Rectal smooth muscle tissue (tissue), 1 donor: ENCODE results near the gene AARSD1.
"Not testable (repeated sequence)": the region's sequence is repeated elsewhere in the genome, so short reads cannot be mapped to it uniquely, and the experiment has no call there.

Experiments
- H3K27ac ChIP-seq: one replicate; pipeline ENCODE4 v1.7.0; 2013; ENCODE audit warnings: low read depth, low read length, inconsistent platforms
- H3K27me3 ChIP-seq: one replicate; pipeline ENCODE4 v1.7.0; 2013; ENCODE audit warnings: low read length; ENCODE audit not compliant: control insufficient read depth, insufficient read depth
- H3K36me3 ChIP-seq: one replicate; pipeline ENCODE4 v1.7.0; 2013; ENCODE audit warnings: low read length; ENCODE audit not compliant: control insufficient read depth, insufficient read depth
- H3K4me1 ChIP-seq: one replicate; pipeline ENCODE4 v1.7.0; 2013; ENCODE audit warnings: low read length; ENCODE audit not compliant: control insufficient read depth, insufficient read depth
- H3K4me3 ChIP-seq: one replicate; pipeline ENCODE4 v1.7.0; 2013; ENCODE audit warnings: low read length
- H3K9ac ChIP-seq: one replicate; pipeline ENCODE4 v1.7.0; 2013; ENCODE audit warnings: low read length

AARSD1 gene

DNA sequence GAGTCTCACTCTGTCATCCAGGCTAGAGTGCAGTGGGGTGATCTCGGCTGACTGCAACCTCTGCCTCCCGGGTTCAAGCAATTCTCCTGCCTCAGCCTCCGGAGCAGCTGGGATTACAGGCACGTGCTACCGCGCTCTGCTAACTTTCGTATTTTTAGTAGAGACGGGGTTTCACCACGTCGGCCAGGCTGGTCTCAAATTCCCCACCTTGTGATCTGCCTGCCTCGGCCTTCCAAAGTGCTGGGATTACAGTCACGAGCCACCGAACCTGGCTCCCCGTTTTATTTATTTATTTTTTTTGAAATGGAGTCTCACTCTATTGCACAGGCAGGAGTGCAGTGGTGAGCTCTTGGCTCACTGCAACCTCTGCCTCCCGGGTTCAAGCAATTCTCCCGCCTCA lies 11.4 kb upstream of the AARSD1 start:
- not testable (repeated sequence) for H3K27ac ChIP-seq, H3K27me3 ChIP-seq, H3K9ac ChIP-seq, H3K36me3 ChIP-seq, H3K4me1 ChIP-seq, H3K4me3 ChIP-seq

DNA sequence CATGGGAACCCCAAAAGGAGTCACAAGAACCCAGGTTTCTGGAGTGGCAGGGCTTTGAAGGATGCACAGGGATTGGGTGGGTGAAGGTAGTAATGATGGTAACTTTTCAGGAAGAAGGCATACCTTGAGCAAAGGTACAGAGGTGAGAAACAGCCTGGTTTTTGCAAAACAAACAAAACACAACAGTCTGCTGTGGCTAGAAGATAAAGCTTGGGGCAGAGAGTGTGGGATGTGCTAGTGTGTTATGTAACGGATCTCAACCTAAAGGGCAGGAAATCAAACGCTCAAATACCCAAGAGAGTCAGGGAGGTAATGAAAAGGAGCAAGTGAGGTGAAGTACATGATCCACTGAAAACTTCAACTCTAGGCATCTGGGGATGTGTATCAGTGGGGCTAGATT lies 11.0 kb upstream of the AARSD1 start:
- Histone ChIP-seq H3K9ac (no peak overlapping the region), H3K27ac (no peak overlapping the region), H3K4me3 (no peak overlapping the region), H3K4me1 (peaks cover 7% of the 10 kb centered on the region), H3K36me3 (no peaks in the 10 kb centered on the region), H3K27me3 (no peaks in the 10 kb centered on the region)

DNA sequence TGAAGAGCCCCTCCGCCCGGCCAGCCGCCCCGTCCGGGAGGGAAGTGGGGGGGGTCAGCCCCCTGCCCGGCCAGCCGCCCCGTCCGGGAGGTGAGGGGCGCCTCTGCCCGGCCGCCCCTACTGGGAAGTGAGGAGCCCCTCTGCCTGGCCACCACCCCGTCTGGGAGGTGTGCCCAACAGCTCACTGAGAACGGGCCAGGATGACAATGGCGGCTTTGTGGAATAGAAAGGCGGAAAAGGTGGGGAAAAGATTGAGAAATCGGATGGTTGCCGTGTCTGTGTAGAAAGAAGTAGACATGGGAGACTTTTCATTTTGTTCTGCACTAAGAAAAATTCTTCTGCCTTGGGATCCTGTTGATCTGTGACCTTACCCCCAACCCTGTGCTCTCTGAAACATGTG lies 9.1 kb upstream of the AARSD1 start:
- H3K27ac ChIP-seq, H3K9ac ChIP-seq, H3K4me1 ChIP-seq, H3K4me3 ChIP-seq, H3K27me3 ChIP-seq, H3K36me3 ChIP-seq: not testable (repeated sequence)

DNA sequence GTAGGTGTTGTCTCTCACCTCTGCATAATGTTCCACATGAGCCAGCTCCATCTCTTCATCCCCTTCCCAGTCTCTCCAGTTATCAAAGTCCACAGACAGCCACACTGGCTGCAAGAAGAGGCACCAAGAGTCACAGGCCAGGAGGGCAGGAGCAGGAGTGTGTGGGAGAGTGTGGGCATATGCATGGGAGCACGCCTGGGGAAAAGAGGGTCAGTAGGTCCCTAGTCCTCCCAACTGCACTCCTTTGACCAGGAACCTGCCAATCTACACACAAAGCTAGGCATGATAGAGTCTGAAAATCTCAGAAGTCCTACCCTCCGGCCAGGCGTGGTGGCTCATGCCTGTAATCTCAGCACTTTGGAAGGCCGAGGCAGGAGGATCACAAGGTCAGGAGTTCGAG lies 7.3 kb upstream of the AARSD1 start:
- Histone ChIP-seq H3K9ac (no peak overlapping the region), H3K4me3 (no peak overlapping the region), H3K4me1 (no peaks in the 10 kb centered on the region), H3K36me3 (no peaks in the 10 kb centered on the region), H3K27ac (no peak overlapping the region), H3K27me3 (no peaks in the 10 kb centered on the region)

DNA sequence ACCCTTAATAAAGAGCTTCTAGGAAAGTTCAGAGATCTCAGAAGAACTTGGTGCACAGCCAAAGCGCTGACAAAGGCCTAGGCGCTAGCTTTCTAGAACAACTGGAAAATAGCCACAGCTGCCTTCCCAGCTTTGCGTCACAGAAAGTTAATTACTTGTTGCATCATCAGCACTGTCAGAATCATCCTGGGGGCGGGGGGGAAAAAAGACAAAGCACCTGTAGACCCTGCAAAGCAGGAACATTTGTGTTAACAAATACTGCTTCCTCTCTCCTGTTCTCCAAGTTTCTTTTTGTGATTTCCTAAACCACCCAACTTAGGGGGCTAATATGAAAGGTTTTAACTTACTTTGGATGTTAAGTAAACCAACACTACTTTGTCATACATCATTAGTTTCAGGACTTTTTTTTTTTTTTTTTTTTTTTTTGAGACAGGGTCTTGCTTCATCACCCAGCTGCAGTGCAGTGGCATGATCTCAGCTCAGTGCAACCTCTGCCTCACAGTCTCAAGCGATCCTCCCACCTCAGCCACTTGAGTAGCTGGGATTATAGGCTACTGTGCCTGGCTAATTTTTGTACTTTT lies 4.8 kb upstream of the AARSD1 start:
- no peaks in the 10 kb centered on the region for H3K4me1 ChIP-seq
- no peak overlapping the region for H3K4me3 ChIP-seq
- H3K9ac ChIP-seq: no peak overlapping the region
- H3K27ac ChIP-seq: no peak overlapping the region
- no peaks in the 10 kb centered on the region for H3K27me3 ChIP-seq
- H3K36me3 ChIP-seq: no peaks in the 10 kb centered on the region

DNA sequence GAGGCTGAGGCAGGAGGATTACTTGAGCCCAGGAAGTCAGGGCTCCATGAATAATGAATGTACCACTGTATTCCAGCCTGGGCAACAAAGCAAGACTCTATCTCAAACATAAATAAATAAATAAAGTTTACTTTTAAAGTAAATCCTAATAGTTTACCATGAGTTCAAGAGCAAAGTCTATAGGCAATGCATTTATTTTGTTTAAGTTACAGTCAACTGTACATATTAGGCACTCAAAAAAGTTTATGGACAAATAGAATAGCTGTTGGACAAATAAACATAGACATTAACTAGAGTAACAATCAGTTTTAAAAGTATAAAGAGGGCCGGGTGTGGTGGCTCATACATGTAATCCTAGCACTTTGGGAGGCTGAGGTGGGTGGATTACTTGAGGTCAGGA lies 3.7 kb upstream of the AARSD1 start:
- H3K27ac ChIP-seq: no peak overlapping the region
- H3K27me3 ChIP-seq: no peaks in the 10 kb centered on the region
- no peak overlapping the region for H3K4me3 ChIP-seq
- peaks cover 2% of the 10 kb centered on the region for H3K4me1 ChIP-seq
- H3K9ac ChIP-seq: no peak overlapping the region
- H3K36me3 ChIP-seq: no peaks in the 10 kb centered on the region

DNA sequence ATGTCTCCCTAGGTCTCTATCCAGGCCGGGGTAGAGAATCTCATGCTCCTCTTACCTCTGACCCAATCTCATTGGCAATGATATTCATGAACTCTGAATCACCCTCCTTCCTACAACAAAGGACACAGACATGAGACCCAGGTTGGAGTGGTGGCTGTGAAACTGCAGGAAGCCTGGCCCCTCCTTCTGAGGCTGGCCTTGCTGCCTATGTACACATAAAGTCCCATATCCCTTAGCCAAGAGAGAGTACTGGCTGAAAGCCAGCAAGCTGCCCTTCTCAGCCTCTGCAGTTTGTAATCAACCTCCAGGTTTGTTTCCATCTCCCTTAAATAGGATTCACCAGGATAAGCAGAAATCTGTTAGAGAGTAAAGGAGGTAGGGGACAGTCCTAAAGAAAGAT lies 10.6 kb downstream of the AARSD1 start:
- H3K27ac ChIP-seq: no peak overlapping the region
- no peaks in the 10 kb centered on the region for H3K27me3 ChIP-seq
- H3K36me3 ChIP-seq: peaks cover 26% of the 10 kb centered on the region
- H3K9ac ChIP-seq: no peak overlapping the region
- no peak overlapping the region for H3K4me3 ChIP-seq
- H3K4me1 ChIP-seq: no peaks in the 10 kb centered on the region

DNA sequence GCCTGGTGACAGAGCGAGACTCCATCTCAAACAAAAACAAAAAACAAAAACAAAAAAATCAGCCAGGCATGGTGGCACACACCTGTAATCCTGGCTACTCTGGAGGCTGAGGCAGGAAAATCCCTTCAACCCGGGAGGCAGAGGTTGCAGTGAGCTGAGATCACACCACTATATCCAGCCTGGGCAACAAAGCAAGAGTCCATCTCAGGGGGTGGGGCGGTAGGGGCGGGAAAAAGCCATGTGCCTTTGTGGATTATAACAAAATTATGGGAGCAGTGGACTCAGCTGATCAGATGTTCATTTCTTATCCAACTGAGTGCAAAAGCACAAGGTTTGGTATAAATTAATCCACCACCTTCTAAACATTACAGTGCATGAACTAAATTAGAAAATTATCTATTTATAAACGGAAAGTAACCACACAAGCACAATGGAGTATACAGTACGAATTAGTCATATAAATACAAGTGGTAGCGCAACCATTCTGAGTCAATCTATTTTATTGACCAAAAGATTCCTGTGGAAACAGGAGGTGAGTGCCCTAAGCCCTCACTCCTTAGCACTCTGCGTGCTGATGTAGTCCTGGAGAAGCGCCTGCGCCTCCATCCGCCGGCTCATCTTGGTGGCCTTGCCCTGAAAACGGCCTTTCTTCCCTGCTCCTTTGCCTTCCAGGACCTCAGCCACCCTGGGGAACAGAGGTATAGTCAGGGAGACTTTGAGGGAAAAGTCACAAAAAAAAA lies 14.0 kb downstream of the AARSD1 start:
- H3K4me3 ChIP-seq: no peak overlapping the region

DNA sequence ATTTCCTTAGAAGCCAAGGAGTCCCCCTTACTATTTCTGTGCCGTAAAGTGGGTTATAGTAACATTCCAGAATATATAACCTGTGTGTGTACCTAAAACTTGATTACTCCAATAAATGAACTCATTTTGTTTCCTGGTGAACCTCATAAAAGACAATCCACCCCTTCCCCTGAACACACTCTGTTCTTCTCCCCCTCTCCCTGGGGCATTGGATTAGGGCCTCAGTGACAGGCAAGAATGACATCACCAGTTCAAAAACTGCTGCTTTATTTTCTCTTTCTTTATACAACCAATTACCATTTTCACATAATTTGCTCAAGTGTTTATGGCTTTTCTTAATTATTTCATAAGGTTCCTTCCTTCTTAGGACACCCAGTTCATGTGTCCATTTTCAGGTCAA lies 17.4 kb downstream of the AARSD1 start:
- no peak overlapping the region for H3K27ac ChIP-seq

More for the DNA sequence above, 14.0 kb downstream of the AARSD1 start:
- peaks cover 11% of the 10 kb centered on the region for H3K36me3 ChIP-seq
- H3K4me1 ChIP-seq: no peaks in the 10 kb centered on the region
- H3K27me3 ChIP-seq: no peaks in the 10 kb centered on the region
- H3K27ac ChIP-seq: no peak overlapping the region
- H3K9ac ChIP-seq: no peak overlapping the region

DNA sequence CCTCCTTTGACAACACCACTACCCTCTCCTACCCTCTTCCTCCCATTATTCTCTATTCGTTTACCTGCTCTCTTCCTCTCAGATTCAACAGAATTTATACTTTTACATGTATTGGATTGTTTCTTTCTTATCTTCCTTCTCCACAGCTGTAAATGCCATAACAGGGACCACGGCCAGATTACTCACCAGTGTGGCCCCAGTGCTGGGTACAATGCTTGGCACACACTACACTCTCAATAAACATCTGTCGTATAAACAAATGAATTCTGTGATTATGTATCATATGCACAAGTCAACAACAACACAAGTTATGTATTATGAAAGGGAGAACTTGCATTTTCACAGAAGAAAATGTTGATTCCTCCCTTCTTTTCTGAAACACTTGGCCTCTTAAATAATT lies 20.0 kb downstream of the AARSD1 start:
- Histone ChIP-seq H3K9ac (no peak overlapping the region), H3K36me3 (no peaks in the 10 kb centered on the region), H3K4me1 (no peaks in the 10 kb centered on the region), H3K27me3 (no peaks in the 10 kb centered on the region), H3K27ac (no peak overlapping the region), H3K4me3 (no peak overlapping the region)

More for the DNA sequence above, 17.4 kb downstream of the AARSD1 start:
- H3K4me1 ChIP-seq: no peaks in the 10 kb centered on the region
- peaks cover under 1% of the 10 kb centered on the region for H3K36me3 ChIP-seq
- no peak overlapping the region for H3K9ac ChIP-seq
- H3K4me3 ChIP-seq: no peak overlapping the region
- no peaks in the 10 kb centered on the region for H3K27me3 ChIP-seq

DNA sequence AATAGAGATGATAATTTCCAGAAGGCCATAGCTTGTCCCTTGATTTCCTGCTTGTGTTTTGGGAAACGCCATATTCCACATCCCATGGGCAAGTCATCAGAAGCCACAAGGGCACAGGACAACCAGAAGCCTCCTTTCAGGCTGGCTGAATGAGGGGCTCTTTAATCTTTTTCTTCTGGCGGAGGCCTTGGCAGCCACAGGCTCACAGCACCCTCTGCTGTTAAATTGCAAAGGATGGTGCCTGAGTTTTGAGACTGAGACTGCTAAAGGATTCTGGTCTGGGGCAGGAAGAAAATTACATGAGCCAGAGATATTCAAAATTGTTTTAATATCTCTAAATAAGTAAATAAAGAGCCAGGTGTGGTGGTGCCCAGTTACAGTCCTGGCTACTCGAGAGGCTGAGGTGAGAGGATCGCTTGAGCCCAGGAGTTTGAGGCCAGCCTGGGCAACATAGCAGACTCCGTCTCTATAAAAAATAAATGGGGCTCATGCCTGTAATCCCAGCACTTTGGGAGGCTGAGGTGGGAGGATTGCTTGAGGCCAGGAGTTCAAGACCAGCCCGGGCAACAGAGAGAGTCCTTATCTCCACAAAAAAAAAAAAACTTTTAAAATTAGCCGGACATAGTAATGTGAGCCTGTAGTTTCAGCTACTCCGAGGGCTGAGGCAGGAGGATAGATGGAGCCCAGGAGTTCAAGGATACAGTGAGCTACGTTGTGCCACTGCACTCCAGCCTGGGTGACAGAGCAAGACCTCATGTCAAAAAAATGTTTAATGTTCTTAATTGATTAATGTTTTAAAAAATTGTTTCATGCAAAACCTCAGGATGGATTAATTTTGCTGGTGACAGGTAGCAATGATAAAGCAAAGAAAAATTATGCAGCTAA lies 26.3 kb downstream of the AARSD1 start:
- H3K27ac ChIP-seq: no peak overlapping the region
- no peaks in the 10 kb centered on the region for H3K36me3 ChIP-seq
- no peak overlapping the region for H3K9ac ChIP-seq
- H3K27me3 ChIP-seq: no peaks in the 10 kb centered on the region
- H3K4me1 ChIP-seq: no peaks in the 10 kb centered on the region
- H3K4me3 ChIP-seq: no peak overlapping the region

DNA sequence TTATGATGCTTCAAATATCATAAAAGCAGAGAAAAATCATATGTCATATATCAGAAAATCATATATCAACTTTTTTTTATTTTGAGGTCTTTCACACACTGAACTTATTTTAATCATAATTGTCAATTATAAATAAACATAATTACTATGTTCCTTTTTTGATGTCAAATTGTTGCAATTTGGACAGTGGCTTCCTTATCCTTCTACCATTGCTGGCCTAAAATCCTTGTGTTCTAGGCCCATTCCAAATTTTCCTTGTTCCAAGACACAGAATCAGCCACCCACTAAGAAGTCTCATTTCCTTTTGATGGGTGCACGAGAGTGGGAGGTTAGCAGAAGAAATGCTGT lies 34.8 kb downstream of the AARSD1 start:
- H3K36me3 ChIP-seq: no peaks in the 10 kb centered on the region
- no peaks in the 10 kb centered on the region for H3K4me1 ChIP-seq
- H3K9ac ChIP-seq: no peak overlapping the region
- no peak overlapping the region for H3K4me3 ChIP-seq
- no peaks in the 10 kb centered on the region for H3K27me3 ChIP-seq
- peak overlapping the region; percentile 73 for H3K27ac ChIP-seq
